NCI-H2107 treated with DMSO at 0.1 percent for 48 hours (cell line): Measurements from ENCODE around the gene BRAP.
"Not testable (repeated sequence)": the region's sequence is repeated elsewhere in the genome, so short reads cannot be mapped to it uniquely, and the experiment has no call there.

Experiments
- DNase-seq: peaks from one replicate; lab custom pipeline; 2025; ENCODE audit not compliant: unreplicated experiment; lab: John Stamatoyannopoulos, UW

The BRAP gene

DNA sequence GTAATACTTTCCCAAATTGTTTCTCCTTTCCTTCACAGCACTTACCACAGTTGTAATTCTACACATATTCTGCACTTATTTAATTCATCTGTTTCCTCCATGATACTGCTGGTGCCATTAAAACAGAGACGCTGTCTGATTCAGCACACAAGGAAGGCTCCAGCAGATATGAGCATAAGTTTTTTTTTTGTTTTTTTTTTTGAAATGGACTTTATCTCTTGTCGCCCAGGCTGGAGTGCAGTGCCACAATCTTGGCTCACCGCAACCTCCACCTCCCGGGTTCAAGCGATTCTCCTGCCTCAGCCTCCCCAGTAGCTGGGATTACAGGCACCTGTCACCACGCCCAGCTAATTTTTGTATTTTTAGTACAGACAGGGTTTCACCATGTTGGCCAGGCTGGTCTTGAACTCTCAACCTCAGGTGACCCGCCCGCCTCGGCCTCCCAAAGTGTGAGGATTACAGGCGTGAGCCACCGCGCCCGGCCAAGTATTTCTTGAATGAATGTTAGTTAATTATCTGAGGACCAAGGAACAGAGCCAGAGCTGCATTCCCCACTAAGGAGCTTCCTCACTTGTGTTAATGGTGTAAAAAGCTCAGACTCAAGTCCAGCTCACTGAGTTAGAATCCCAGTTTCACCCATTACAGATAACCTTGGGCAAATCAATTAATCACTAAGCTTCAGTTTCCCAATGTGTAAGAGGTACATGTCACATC, 1.1 kb downstream of the BRAP start:
- DNase-seq = not testable (repeated sequence)

DNA sequence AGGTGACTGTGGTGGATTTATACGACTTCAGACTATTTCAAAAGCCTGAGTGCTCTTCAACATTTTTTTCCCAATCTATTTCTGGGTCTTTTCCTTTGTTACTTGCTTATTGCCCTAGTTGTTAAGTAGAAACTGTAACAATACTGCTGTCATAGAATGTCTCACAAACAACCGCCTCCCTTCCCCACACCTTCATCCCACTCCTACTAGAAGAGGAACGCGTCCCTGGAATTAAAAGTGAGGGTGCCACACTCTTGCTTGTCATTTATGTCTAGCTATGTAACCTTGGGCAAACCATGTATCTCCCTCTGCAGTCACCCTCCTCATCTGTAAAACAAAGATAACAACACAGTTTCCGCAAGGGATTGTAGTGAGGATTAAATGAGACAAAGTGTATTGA, 8.6 kb downstream of the BRAP start:
- DNase-seq = no peak

DNA sequence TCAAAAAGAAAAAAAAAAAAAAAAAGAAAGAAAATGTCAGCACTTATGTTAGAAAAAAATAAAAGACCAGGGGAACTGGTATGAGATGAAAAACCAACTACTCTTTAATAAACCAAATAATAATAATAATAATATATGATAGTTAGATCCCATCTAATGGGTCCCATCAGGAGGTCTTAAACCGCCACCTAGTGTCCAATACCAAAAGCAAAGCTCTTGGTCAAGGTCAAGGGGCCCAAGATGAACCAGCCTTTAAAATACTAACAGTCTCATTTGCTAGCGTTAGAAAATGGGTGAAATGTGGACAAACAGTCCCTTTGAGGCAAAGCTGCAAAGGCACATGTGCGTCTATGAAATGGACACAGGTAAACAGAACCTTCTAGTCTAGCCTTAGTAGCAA, 12.3 kb downstream of the BRAP start:
- DNase-seq = no peak

DNA sequence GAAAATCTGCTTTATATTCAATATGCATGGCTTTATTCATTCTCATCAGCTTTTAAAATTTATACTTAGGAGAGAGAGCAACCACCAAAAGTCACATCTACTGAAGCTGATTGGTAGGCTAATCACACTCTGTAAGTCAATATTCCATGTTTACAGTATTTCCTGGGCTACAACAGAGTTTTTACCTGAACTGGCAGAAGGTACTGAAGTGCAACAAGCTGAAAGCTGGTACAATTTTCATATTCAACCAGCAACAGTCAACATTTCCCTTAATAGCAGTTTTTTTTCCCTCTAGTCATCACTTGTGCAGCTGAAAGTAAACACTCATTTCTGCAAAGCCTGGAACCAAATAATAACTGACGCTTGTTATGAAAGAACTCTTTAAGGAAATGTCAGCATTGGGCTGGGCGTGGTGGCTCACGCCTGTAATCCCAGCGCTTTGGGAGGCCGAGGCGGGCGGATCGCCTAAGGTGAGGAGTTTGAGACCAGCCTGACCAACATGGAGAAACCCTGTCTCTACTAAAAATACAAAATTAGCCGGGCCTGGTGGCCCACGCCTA, 12.9 kb downstream of the BRAP start:
- no peak for DNase-seq

DNA sequence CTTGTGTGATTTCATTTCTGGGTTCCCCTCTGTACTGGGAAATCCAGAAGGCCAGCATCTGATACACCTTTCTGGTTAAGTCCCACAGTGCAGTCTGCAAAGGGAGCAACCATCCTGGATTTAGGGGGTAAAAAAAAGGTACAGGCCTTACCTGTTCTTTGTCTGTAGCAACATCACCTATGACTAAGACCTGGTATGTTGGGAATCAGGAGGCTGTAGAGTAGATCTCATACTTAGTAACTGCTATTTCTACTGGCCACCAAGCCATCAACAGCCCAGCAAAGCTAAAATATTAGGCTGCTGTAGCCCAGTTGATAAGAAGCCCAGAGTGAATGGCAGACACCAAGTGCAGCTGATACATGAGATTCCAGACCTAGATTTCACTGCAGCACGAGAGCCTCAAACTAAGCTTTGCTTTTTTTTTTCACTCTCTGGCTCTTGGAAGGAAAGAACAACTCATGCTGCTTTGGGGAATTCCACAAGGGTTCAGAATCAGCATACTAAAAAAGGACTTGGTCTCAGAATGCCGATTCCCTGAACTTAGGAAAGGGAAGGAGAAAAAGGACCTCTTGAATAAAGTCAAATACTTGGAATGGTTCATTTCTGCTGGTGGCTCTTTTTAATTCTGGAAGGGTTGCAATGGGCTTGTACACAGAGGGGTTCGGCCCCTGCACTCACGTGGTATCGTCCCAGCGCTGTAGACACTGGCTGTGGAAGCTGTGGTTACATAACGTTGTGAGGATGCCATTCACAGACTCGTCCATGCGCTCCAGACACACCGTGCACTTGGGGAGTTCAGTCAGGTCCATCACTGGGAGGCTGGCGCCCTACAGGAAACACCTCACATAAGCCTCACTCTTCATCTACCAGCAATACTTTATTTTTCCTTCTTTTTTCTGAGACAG, 20.5 kb downstream of the BRAP start:
- DNase-seq = no peak

DNA sequence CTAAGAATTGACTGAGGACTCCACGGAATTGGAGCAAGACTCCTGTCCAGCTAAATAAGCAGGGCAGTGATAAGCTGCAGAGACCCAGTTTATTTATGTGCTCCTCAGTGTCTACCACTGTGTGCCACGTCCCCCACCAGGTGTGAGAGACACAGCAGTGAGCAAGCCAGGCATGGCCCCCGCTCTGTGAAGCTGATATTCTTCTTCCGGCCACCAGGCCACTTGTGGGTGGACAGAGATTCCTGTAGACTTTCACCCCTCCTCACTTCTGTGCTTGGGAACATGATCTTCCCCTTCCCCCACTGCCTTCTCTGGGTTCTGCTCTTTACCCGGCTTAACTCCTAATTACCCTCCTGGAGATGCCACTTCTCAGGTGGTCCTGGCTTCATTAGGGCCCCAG, 21.3 kb downstream of the BRAP start:
- no peak for DNase-seq

DNA sequence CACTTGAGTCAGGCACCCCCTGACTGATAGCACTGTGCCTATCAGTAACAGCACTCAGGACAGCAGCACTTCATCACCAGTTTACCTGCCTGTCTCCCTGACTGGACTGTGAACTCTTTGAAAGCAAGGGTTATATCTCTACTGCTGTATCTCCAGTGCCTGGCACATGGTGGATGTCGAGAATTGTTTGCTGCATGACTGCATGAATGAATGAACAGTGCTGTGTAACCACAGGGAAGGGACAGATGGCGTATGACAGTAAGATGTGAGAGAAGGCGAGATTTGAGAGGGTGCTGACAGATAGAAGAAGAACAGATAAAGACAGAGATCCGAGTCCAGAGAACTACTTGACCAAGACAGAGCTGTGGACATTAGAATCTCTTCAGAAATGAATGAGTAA, 29.7 kb downstream of the BRAP start:
- no peak for DNase-seq

DNA sequence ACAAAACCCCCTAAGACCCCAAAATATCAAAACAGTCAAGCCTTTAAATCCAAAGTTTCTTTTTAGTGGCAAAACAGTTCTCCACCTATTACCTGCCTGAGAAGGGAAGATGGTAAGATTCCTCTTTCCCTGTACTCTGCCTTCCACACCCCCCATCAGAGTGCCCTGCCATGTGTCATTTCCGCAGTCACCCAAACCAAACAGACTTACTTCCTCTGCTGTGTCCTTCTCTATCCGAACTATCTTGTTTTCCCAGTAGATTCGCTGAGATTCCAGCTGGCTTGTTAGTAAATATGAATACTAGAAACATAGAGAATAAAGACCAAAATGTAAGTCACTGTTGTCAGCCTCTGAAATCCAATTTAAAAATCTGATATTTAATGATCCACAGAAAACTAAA, 30.4 kb downstream of the BRAP start:
- no peak for DNase-seq

DNA sequence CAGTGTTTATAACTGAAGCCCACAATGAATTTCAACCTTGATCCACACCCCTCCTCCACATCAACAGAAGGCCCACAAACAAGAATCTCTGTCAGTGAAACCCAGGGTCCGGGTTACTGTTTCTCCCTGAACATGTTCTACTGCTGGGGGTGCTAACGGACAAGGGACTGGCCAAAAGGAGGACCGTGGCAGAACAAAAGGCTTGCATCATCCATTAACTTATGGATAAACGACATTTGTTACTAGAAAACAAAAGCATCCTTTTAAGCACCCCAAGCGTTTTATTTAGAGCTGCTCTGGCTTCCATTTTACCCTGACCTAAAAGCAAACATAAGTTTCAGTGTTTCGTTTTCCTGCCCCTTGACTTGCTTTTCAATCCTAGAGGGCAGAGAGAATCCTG, 32.2 kb downstream of the BRAP start:
- DNase-seq = no peak

DNA sequence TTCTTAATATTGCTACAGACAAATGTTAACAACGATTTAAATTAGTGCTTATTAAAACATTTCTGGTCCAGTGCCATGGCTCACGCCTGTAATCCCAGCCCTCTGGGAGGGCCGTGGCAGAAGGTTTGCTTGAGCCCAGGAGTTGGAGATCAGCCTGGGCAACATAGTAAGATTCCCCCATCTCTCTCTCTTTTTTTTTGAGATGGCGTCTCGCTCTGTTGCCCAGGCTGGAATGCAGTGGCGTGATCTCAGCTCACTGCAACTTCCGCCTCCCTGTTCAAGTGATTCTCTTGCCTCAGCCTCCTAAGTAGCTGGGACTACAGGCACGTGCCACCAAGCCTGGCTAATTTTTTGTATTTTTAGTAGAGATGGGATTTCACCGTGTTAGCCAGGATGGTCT, 33.2 kb downstream of the BRAP start:
- DNase-seq = not testable (repeated sequence)

DNA sequence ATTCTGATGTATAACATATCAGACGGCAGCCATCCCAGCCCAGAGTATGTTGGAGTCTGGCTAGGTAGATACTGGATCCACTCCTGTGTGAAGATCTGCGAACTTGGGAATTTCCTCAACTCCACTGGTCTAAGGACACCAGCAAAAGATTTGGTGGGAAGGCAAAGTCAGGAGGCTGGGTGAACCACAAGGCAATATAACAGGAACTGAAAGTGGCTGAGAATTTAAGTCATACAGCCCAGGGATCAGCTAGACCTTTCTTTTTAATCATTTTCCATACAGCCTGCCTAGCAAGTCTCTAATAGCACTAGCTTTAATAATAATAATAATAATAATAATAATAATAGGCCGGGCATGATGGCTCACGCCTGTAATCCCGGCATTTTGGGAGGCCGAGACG, 34.8 kb downstream of the BRAP start:
- DNase-seq = no peak

DNA sequence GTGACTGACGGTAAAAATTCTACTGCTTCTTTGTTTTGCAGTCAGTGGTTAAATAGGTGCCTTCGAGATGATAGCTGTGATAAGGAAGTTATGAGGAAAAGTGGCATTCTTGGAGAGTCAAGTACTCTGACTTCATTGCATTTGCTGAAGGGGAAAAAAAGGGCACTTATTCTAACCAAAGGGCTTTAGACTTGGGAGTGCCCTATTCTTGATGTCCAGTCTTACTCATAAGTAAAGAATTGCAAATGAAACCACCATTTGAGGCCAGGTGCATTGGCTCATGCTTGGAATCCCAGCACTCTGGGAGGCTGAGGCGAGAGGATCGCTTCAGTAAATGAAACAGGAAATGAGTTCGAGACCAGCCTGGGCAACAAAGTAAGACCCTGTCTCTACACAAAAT, 40.3 kb downstream of the BRAP start:
- DNase-seq = no peak

DNA sequence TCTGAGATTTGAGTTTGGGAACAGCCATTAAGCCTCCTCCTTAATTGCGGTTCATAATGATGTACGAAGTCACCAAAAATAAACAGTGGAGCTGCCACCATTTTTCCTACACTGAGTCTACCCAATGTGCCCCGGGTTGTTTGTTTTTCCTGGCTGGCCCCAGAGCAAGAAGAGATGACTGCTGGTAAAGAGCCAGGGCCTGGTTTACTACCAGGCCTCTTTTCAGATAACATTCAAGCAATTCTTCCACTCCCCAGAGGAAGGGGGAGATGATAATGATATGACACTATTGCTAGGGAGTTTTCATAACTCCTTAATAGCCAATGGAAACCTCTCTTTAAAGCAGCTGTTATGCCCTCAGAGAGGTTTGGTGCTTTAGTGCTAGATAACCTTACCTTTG, 42.3 kb downstream of the BRAP start:
- no peak for DNase-seq

DNA sequence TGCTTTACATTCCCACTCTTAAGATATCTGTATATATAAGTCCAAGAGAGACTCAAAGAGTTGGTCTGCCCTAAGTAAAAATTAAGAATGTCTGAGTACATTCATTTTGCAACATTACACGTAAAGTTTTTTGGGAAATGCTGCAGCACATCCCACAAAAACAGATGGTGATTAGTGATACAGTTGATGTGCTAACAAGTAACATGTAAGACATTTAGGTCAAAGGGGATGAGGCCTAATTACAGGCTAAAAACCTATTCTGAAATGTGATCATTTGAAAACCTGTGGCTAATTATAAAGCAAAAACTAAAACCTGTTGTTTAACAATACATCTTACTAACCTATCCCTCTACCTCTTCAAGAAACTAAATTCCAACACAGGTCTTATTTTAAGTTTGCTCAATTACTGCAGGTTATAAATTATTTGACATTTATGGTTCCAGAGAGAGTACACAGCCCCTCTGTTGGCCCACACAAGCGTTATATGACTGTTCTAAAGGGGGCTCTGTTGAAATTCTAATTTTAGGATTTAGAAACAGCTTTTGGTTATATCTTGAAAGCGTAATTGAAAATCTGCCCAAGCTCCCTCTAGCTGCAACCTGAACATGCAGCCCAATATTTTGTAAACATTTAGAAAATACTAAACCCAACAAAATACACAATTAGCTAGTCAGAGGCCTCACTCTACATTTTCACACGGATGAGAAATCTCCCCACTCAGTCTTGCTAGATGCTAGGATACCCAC, 42.9 kb downstream of the BRAP start:
- DNase-seq = no peak

DNA sequence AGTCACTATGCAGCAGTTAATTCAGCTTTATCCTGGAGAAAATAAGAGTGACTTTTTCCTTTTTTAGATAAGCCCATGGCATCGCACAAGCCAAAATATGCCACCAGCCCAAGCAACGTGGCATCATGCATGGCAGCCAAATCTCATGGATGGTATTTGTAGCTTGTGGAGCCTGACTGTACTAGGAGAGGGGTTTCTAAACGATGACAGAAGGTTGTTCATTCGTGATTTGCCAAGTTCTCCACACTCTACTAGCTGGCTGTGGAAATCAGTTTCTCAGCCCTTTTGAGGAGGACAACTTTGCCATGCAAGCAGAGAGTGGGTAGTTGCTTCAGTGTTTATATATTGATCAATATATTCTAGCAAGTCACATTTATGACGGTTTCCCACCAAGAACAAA, 45.2 kb downstream of the BRAP start:
- no peak for DNase-seq

DNA sequence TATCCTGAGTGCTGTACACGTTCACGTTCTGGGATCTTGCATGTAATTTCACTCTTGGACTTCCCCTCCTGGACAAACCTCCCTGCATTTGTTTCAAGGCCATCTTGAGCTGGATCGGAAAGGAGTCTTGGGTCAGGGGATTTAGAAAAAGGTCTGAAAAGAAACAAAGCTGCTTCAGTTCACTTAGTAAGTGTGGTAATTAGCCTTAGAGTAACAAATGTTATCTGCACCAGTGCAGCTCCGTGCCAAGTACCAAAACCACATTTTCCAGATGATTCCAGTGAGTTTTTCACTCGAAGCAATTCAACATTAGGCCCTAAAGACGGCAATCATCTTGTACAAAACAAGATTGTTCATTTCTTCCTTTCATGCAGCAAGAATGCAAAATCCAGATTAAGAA, 47.2 kb downstream of the BRAP start:
- DNase-seq = no peak

DNA sequence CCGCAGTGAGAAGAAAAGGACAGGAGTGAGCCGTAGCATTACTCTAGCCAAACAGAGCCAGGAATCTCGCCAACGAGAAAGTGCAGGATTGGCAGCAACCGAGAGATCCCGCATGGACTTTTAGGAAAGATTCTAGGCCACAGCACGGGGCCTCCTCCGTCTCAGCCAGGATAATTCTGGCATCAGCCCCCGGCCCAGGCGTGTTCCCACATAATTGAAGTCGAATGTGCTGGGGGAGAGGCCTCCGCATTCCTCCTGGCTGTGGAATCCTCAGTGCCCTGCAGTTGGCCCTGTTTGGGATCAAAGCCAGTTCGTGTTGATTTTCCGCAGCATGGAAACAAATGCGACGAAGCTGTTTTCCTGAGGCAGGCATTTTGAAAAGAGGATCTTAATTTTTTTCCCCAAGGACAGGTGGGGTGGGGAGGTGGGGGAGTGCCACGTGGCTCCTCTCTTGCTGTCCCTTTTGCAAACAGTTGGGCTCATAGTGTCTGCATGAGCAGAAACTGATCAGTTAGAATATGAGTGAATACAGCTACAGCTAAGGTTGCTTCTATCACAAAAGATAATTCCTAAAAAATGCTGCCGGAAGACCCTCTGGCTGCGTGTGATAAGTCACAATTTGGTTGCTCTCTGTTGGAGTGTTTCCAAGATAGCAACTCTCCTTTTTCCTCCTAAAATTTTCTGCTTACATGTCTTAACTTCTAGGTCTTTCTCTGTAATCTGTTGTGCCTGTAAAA, 49.4 kb downstream of the BRAP start:
- DNase-seq = no peak

DNA sequence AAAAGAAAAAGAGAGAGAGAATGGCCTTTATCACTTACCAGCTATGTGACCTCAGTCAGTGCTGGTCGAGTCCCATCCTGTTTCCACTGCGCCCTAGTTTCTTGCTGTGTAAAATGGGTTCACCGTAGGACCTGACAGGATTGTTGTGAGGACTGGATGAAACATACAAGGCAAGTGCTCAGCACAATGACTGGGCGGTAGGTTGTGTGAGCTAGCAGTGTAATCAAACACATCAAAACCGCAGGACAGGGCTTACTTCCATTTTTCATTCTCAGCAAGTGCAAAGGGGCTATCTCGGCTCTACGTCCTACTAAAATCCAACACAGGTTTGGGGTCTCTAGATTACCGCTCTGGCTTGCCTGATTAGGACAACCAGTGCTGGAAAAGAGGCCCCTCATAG, 50.2 kb downstream of the BRAP start:
- no peak for DNase-seq

DNA sequence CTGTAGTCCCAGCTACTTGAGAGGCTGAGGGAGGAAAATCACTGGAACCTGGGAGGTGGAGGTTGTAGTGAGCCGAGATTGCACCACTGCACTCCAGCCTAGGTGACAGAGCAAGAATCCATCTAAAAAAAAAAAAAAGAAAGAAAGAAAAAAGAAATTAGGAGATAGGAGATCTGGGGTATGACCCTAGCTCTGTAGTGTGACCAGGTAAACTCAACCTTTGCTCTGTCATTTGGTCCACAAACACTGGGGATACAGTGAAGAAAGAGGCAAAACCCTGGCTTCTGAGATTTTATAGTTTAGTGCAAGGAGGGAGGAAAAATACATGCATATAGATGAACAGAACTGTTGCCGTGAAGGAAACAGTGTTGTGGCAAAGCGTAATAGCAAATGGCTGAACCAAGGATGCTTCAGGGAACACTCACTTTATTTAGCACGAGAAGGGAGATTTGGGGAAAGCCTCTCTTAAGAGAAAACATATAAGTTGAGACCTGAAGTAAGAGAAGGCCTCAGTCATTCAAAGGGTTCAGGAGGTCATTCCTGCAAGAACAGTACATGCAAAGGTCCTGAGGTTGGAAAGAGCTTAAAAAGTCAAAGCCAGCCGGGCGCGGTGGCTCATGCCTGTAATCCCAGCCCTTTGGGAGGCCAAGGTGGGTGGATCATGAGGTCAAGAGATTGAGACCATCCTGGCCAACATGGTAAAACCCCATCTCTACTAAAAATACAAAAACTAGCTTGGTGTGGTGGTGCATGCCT, 57.1 kb downstream of the BRAP start:
- DNase-seq = no peak

DNA sequence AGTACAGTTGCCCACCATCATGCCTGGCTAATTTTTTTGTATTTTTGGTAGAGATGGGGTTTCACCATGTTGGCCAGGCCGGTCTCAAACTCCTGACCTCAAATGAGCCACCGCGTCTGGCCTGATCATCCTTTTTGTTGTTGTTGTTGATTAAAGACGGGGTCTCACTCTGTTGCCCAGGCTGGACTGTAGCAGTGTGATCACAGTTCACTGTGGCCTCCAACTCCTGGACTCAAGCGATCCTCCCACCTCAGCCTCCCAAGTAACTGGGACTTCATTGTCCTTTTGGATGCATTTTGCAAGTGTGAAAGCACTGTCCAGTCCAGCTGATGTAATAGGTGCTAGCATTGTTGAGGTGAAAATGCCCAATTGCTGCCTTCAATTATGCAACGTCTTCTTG, 59.5 kb downstream of the BRAP start:
- no peak for DNase-seq
